NCI-H460 (cell line): ENCODE results near the gene ID3. TPM values are rescaled to one million over a fixed set of nuclear protein-coding genes. Genes with fewer than 3 reads are reported as not detected.

Experiments
- DNase-seq: peaks from one replicate; pipeline ENCODE4 v3.0.0-alpha.2; 2016; ENCODE audit warnings: low read depth; ENCODE audit errors: extremely low read depth
- total RNA-seq: library from RNA; depleted of rRNA; stranded (reverse); fragments of >200 nt; shearing (Covaris generic); gene quantifications from 2 replicates; pipeline ENCODE4 v1.2.3, GENCODE V29; 2014; rRNA removed

ID3 gene
- total RNA-seq, 1 experiment from 2014 or later, result 53.6 TPM

- DNase-seq, result no peak
Measured at GRCh38 chr1:23529146-23530086, 29.9 kb downstream of the ID3 start.

- DNase-seq, result peak; percentile 91
Measured at GRCh38 chr1:23528250-23528978, 30.9 kb downstream of the ID3 start.

- no peak for DNase-seq
Measured at GRCh38 chr1:23527900-23528249, 31.4 kb downstream of the ID3 start.

DNA sequence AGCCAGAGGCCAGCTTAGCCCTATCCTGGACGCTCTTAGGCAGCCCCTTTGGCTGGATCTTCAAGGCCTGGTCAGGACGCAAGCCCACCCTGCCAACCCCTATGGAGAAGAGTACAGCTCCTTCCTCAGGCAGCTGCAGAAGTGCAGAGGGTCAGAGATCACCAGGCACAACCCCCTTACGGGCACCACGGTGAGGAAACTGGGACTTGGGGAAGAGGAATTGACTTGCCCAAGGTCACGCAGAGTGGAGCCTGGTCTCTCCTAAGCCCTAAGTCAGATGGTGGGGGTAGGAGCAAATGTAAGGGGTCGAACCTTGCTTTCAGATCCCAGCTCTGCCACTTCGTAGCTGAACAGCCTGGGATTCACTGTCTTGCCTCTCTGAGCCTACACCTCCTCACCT lies 31.9 kb downstream of the ID3 start:
- no peak for DNase-seq

GRCh38 chr1:23526329-23527041 lies 32.8 kb downstream of the ID3 start:
- no peak for DNase-seq

DNA sequence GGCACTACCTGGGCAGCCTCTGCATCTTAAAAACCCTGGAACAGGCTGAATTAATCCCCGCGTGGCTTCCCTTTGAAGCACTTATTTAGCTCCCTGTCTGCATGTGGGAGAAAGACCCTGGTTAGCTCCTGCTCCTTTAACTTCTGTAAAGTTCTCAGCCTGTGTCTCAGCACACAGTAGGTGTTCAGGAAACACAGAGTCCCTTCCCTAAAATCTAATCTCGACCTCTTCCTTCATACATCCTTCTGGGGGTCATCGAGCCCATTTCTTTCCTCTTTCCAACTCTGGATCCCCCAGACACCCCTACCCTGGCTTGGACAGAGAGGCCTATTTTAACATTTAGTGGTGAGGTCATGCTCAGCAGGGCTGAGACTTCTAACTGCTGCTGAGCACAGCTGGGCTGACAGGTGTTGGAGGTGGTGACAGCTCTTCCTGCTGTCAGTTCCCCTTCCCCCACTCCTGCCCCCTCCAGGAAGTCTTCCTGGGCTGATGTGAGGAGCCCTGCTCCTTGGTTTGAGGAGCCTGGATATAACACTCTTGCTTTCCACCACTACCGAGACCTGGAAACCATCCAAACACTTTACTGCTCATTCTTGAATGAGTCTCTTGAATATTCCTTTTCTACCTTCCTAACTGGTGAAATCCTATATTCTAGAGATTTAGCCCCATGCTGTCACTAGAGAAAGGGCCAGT lies 33.6 kb downstream of the ID3 start:
- no peak for DNase-seq

DNA sequence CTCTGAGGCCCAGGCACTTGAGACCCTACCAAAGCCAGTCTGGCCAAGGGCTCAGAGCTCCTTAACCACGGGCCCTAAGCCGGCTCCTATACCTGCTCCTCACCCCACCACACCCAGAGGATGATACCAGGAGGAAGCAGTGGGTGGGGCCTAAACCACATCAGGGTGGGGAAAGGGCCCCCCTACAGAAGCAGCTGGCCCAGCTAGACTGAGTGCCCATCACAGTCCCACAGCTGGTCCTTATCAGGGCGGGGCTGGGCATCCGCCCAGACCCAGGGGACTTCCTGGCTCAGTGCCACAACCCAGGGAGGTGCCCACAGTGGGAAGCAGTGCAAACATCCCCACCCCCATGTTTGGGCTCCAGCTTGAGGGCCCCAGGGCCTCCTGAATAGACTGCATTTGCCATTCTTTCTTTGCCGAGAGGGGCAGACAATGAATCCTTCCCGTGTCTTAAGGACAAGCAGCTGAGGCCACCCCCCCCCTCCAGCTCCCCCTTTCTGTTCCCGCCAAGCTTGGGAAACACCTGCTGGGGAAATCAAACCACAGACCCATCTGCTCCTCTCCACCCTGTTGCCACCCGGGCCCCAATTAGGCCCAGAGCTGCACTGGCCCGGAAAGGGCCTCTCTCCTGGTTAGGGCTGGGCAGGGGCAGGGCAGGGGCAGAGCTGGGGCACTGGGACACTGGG lies 34.4 kb downstream of the ID3 start:
- no peak for DNase-seq

GRCh38 chr1:23524163-23524562 lies 35.1 kb downstream of the ID3 start:
- DNase-seq, result no peak

DNA sequence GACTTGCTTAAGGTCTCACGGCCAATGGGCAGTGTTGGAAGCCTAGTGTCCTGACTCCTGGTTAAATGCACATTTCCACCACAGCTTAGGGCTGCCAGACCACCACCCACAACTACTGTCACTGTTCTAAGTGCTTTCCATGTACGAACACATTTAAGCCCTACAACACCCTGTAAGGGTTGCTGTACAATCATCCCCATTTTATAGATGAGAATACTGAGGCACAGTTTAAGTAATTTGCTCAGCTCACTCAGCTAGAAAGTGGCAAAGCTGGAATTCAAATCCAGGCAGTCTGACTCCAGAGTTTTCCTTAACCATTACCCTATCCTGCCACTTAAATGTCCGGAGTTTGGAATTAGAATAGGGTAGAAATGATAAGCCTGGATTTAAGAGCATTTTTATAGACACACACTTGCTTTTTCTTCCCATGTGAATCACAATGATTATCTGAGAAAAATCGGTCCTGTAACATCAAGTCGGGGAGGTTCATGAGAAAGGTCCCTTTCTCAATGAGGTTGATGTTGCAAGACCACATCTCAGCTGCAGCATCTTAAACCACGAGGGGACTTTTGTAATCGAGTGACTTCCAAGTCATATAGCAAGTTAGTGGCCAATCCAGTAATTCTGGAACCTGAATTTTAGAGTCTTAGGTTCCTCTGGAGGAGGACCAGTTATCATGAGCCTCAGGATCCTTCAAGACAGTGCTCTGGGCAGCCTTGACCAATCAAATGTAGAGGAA lies 36.9 kb downstream of the ID3 start:
- no peak for DNase-seq

DNA sequence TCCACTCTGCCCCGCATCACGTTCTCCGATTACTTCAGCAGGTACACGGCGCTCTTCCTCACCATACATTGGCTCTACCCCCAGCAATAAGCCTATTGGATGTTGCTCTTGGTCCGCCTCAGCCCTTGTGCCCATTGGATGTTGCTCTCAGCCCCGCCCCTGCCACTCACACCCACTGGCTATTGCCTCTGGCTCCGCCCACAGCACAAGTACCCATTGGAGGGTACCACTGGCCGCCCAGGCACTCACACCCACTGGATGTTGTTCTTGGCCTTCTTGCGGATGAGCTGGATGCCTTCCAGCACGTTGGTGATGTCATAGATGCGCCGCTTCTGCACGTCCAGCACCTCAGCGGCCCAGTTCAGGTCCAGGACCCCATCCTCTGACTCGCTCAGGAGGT lies 37.7 kb downstream of the ID3 start:
- no peak for DNase-seq

- no peak for DNase-seq
Measured at GRCh38 chr1:23517581-23517980, 41.7 kb downstream of the ID3 start.

DNA sequence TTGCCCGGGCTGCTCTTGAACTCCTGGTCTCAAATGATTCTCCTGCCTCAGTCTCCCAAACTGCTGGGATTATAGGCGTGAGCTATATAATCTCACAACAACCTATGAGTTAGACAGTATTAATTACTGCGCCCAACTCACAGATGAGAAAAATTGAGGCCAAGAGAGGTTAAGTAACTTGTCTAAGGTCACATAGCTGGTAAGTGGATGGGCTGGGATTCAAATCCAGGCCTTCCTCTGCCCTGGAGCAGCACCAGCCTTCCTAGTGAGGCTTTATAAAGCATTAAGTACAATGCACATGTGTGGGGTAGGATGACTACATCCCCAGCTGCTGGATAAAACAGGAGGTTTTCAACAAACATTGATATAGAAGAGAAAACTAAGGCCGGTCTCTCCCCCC lies 43.4 kb downstream of the ID3 start:
- no peak for DNase-seq

DNA sequence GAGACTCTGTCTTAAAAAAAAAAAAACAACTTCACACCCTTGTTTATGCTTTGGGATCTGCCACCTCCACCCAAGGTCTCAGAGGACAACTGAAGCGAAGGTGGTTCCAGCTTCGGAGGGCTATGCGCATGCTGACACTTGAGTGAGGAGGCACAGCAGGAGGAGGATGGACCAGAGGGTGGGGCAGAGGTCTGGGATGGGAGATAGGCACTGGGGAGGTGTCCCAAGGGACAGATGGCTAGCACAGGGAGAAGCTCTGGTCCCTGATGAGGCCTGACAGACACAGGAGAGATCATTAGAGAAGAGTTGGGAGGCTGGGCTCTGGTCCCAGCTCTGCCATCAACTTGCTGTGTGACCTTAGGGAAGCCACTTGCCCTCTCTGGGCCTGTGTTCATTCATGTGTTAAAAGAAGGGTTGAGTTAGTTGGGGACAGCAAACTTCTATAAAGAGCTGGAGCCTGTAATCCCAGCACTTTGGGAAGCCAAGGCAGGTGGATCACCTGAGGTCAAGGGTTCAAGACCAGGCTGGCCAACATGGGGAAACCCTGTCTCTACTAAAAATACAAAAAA lies 45.1 kb downstream of the ID3 start:
- no peak for DNase-seq

GRCh38 chr1:23509896-23510295 lies 49.4 kb downstream of the ID3 start:
- DNase-seq, result no peak

Other genes with a start within 250 kb of the ID3 start
- 115 and 128 TPM in 2 replicates for gene HNRNPR, start 215.2 kb downstream of the ID3 start, total RNA-seq
- 5.5 and 5.9 TPM in 2 replicates for gene ZNF436, start 189.7 kb downstream of the ID3 start, total RNA-seq
- 0.20 and 0.27 TPM in 2 replicates for gene TCEA3, start 134.8 kb downstream of the ID3 start, total RNA-seq
- gene ASAP3, start 75.3 kb downstream of the ID3 start, total RNA-seq, result 6.8 and 8.3 TPM in 2 replicates
- 3.4 and 3.9 TPM in 2 replicates for gene E2F2, start 28.3 kb downstream of the ID3 start, total RNA-seq
- gene RPL11, start 132.3 kb upstream of the ID3 start, total RNA-seq, result 2,020 and 2,371 TPM in 2 replicates
- gene ELOA, start 184.0 kb upstream of the ID3 start, total RNA-seq, result 29.5 and 31.1 TPM in 2 replicates
- 40.1 TPM in 2 replicates for gene PITHD1, start 218.9 kb upstream of the ID3 start, total RNA-seq
- 50.8 and 54.3 TPM in 2 replicates for gene LYPLA2, start 231.6 kb upstream of the ID3 start, total RNA-seq
- gene GALE, start 241.3 kb upstream of the ID3 start, total RNA-seq, result 36.2 and 37.2 TPM in 2 replicates